Natural killer cell (primary cell): Measurements from ENCODE around the gene TBC1D22A. TPM values are rescaled to one million over a fixed set of nuclear protein-coding genes. Genes with fewer than 3 reads are reported as not detected.

Source experiments
- ATAC-seq, 3 donors: fragments of 150-1000 bp in 2 of 3; fragments of 200-7000 bp in 1 of 3; cut with Tn5 transposase; 1 replicate in 1 of 3; 2 replicates in 2 of 3; pipeline ENCODE4 v1.10.0; 2021; ENCODE audit warnings: mild to moderate bottlenecking in 2 of 3, moderate library complexity in 2 of 3
- DNase-seq, 2 donors: peaks; one replicate each; pipeline versions ENCODE4 v3.0.0 to v3.0.0-alpha.2; 2013 to 2021; ENCODE audit warnings: mixed read lengths in 1 of 2
- H3K27ac ChIP-seq: one replicate; pipeline ENCODE4 v1.5.1; 2013; ENCODE audit warnings: mild to moderate bottlenecking, low read length
- H3K27me3 ChIP-seq: one replicate; pipeline ENCODE4 v1.6.1; 2013; ENCODE audit warnings: low read length; ENCODE audit not compliant: control insufficient read depth, insufficient read depth
- H3K36me3 ChIP-seq: one replicate; pipeline ENCODE4 v1.6.1; 2013; ENCODE audit warnings: low read length; ENCODE audit not compliant: control insufficient read depth, insufficient read depth
- H3K4me1 ChIP-seq: one replicate; pipeline ENCODE4 v1.6.1; 2013; ENCODE audit warnings: low read length; ENCODE audit not compliant: control insufficient read depth, insufficient read depth
- H3K4me3 ChIP-seq: one replicate; pipeline ENCODE4 v1.5.1; 2013; ENCODE audit warnings: low read length
- H3K9me3 ChIP-seq: one replicate; pipeline ENCODE4 v1.6.1; 2013; ENCODE audit warnings: low read length; ENCODE audit not compliant: control insufficient read depth, insufficient read depth
- H3K27ac Mint-ChIP-seq, 2 donors: one replicate each; pipeline ENCODE4 v1.8.0; 2022; ENCODE audit warnings: mild to moderate bottlenecking in 2 of 2, mixed read lengths in 2 of 2, moderate library complexity in 1 of 2
- H3K27me3 Mint-ChIP-seq, 2 donors: one replicate each; pipeline ENCODE4 v1.8.0; 2022; ENCODE audit warnings: low read depth in 2 of 2, mixed read lengths in 2 of 2
- H3K36me3 Mint-ChIP-seq: one replicate; pipeline ENCODE4 v1.8.0; 2022; ENCODE audit warnings: mixed read lengths
- H3K4me1 Mint-ChIP-seq, 2 donors: one replicate each; pipeline ENCODE4 v1.8.0; 2022; ENCODE audit warnings: mixed read lengths in 2 of 2
- H3K4me3 Mint-ChIP-seq: one replicate; pipeline ENCODE4 v1.8.0; 2022; ENCODE audit warnings: mild to moderate bottlenecking, moderate library complexity, mixed read lengths
- H3K9me3 Mint-ChIP-seq, 2 donors: one replicate each; pipeline ENCODE4 v1.8.0; 2022; ENCODE audit warnings: mixed read lengths in 2 of 2
- WGBS: methylation state at CpG from one replicate; pipeline ENCODE4 v1.1.7; 2013; ENCODE audit warnings: missing lambda C conversion rate; ENCODE audit not compliant: insufficient coverage; 5-methylcytosine and 5-hydroxymethylcytosine counted together
- intact Hi-C: fragments of 100-400 bp; cut with micrococcal nuclease; formaldehyde crosslinking; loops from one replicate; pipeline ENCODE4 v1.14.2; 2022
- total RNA-seq, 4 donors: library from RNA; stranded (reverse); fragments of 120-200 nt in 1 of 4; gene quantifications; one replicate each; pipeline versions ENCODE4 v1.2.3 to v1.2.4, GENCODE V29; 2013 to 2022
- TF ChIP-seq, protein P1 (sequence below): fragments of 200-600 bp; IDR thresholded peaks from one replicate; pipeline ENCODE4 v1.8.0; 2022; ENCODE audit warnings: antibody characterized with exemption

The TBC1D22A gene
- total RNA-seq, 3 donors from 2014 or later (not counting 1 experiment from before 2014, with no cell fraction given), result 47.4 to 53.7 (median 53.2) TPM

DNA sequence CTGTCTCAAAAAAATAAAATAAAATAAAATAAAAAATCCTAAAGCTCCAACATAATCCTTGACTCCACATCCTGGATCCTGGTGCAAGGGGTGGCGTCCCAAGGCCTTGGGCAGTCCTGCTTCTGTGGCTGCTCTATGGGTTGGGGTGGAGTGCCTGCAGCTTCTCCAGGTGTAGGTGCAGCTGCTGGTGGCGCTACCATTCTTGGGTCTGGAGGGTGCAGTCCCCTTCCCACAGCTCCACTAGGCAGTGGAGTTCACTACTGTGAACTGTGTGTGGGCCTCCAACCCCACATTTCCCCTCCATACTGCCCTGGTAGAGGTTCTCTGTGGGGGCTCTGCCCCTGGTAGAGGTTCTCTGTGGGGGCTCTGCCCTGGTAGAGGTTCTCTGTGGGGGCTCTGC lies 6.9 kb upstream of the TBC1D22A start:
- Histone ChIP-seq H3K4me3 (no peak overlapping the region), H3K27ac (no peak overlapping the region), H3K27me3 (no peaks in the 10 kb centered on the region), H3K36me3 (no peaks in the 10 kb centered on the region), H3K4me1 (peaks cover 39% of the 10 kb centered on the region), H3K9me3 (peaks cover 8% of the 10 kb centered on the region)
- Mint-ChIP-seq H3K27me3 (no peaks in the 10 kb centered on the region), H3K9me3 (no peaks in the 10 kb centered on the region), H3K27ac (peak overlapping the region in 1 of 2 donors; percentile 92), H3K4me1 (peaks cover 19 to 30% of the 10 kb centered on the region in 2 donors), H3K4me3 (no peak overlapping the region), H3K36me3 (no peaks in the 10 kb centered on the region)
- WGBS, result 80% methylated on average over 1 of the region's 2 CpGs
- ATAC-seq (no peak), DNase-seq (no peak)
- TF ChIP-seq, protein P1, sequence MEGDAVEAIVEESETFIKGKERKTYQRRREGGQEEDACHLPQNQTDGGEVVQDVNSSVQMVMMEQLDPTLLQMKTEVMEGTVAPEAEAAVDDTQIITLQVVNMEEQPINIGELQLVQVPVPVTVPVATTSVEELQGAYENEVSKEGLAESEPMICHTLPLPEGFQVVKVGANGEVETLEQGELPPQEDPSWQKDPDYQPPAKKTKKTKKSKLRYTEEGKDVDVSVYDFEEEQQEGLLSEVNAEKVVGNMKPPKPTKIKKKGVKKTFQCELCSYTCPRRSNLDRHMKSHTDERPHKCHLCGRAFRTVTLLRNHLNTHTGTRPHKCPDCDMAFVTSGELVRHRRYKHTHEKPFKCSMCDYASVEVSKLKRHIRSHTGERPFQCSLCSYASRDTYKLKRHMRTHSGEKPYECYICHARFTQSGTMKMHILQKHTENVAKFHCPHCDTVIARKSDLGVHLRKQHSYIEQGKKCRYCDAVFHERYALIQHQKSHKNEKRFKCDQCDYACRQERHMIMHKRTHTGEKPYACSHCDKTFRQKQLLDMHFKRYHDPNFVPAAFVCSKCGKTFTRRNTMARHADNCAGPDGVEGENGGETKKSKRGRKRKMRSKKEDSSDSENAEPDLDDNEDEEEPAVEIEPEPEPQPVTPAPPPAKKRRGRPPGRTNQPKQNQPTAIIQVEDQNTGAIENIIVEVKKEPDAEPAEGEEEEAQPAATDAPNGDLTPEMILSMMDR, result no peak
- intact Hi-C loops, result no loop called here

DNA sequence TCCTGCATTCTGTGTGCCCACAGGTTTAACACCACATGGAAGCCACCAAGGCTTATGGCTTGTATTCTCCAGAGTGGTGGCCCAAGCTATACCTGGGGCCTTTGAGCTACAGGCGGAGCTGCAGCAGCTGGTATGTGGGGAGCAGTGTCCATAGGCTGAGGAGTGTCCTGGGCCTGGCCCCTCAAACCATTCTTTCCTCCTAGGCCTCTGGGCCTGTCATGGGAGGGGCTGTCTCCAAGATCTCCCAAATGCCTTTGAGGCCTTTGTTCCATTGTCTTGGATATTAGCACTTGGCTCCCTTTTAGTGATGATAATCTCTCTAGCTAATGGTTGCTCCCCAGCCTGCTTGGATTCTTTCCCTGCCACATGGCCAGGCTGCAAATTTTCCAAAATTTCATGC lies 6.4 kb upstream of the TBC1D22A start:
- Histone ChIP-seq H3K4me3 (no peak overlapping the region), H3K4me1 (peaks cover 35% of the 10 kb centered on the region), H3K9me3 (peaks cover 8% of the 10 kb centered on the region), H3K27ac (no peak overlapping the region), H3K27me3 (no peaks in the 10 kb centered on the region), H3K36me3 (no peaks in the 10 kb centered on the region)
- intact Hi-C loops, result no loop called here
- WGBS, result 100% methylated on average over 1 of the region's 1 CpG
- ATAC-seq (no peak), DNase-seq (no peak)
- Mint-ChIP-seq H3K27ac (no peak overlapping the region), H3K4me1 (peaks cover 19 to 28% of the 10 kb centered on the region in 2 donors), H3K9me3 (no peaks in the 10 kb centered on the region), H3K36me3 (no peaks in the 10 kb centered on the region), H3K27me3 (no peaks in the 10 kb centered on the region), H3K4me3 (no peak overlapping the region)
- TF ChIP-seq, protein P1, result no peak

DNA sequence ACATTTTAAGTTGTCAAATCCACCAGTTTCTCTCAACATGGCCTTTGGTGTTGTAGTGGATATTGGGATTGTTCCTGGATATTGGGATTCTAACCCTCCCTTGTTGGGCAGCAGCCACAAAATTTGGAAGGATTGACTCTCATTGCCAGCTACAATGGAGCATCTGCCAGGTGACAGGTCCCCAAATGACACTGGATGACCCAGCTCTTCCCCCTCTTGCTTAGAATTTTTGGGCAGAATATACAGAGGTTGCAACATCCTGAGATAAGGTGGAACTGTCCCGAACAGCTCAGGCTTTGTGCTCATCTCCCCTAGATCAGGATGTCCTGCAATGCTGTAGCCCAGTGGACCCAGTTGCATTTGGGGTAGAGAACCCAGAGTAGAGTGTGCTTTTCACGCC lies 5.3 kb upstream of the TBC1D22A start:
- no peaks in the 10 kb centered on the region for H3K9me3 Mint-ChIP-seq
- TF ChIP-seq, protein P1, result no peak
- H3K4me1 Mint-ChIP-seq, result peaks cover 29 to 35% of the 10 kb centered on the region in 2 donors
- DNase-seq (no peak), ATAC-seq (no peak)
- Histone ChIP-seq H3K27me3 (no peaks in the 10 kb centered on the region), H3K9me3 (peaks cover 8% of the 10 kb centered on the region), H3K27ac (no peak overlapping the region), H3K4me1 (peaks cover 39% of the 10 kb centered on the region), H3K4me3 (no peak overlapping the region), H3K36me3 (no peaks in the 10 kb centered on the region)
- 97% methylated on average over 2 of the region's 2 CpGs for WGBS
- H3K4me3 Mint-ChIP-seq, result no peak overlapping the region
- intact Hi-C loops, result no loop called here
- H3K36me3 Mint-ChIP-seq, result no peaks in the 10 kb centered on the region
- no peak overlapping the region for H3K27ac Mint-ChIP-seq
- no peaks in the 10 kb centered on the region for H3K27me3 Mint-ChIP-seq

DNA sequence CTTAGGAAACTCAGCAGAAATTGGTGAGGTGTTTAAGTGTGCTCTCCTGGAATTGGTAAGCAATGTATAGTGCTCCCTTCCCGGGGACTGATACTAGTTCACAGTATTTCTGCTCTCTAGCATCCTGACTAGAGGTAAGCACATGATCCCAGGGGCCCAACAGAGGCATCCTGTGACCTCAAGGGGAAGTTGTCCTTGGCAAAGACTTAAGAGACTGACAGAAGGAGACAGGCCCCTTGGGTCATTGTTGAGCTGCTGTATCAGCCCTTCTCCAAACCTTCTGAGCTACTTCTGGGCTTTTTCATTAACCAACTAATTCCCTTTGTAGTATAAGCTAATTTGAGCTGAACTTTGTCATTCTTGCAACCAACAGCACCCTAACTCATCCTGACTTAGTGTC lies 4.3 kb upstream of the TBC1D22A start:
- no peak for ATAC-seq
- 47% methylated on average over 1 of the region's 1 CpG for WGBS
- TF ChIP-seq, protein P1, result no peak
- Histone ChIP-seq H3K27ac (no peak overlapping the region), H3K9me3 (peaks cover 8% of the 10 kb centered on the region), H3K36me3 (no peaks in the 10 kb centered on the region), H3K4me3 (no peak overlapping the region), H3K4me1 (peaks cover 43% of the 10 kb centered on the region), H3K27me3 (no peaks in the 10 kb centered on the region)
- DNase-seq, result no peak
- no peak overlapping the region for H3K4me3 Mint-ChIP-seq
- H3K27ac Mint-ChIP-seq, result peak overlapping the region; percentile 18 to 48
- no peaks in the 10 kb centered on the region for H3K9me3 Mint-ChIP-seq
- intact Hi-C loops, result loop anchor here (1.0 kb wide), 1 partner anchor 45 kb away; no protein-coding TSS in a partner anchor
- peaks cover 38 to 45% of the 10 kb centered on the region in 2 donors for H3K4me1 Mint-ChIP-seq
- H3K27me3 Mint-ChIP-seq, result no peaks in the 10 kb centered on the region
- H3K36me3 Mint-ChIP-seq, result no peaks in the 10 kb centered on the region
